Liver (tissue), 9 donors: ENCODE results near the gene KIAA0825. TPM values are rescaled to one million over a fixed set of nuclear protein-coding genes. Genes with fewer than 3 reads are reported as not detected.

Experiments
- DNase-seq: peaks from one replicate; pipeline ENCODE4 v3.0.0-alpha.2; 2017; ENCODE audit warnings: low spot score
- H3K27ac ChIP-seq, 2 donors: one replicate each; pipeline ENCODE4 v1.7.0; 2013; ENCODE audit warnings: inconsistent platforms in 2 of 2, low read length in 2 of 2, control low read depth in 1 of 2, low read depth in 1 of 2, mild to moderate bottlenecking in 1 of 2
- H3K27me3 ChIP-seq, 4 donors: one replicate each; pipeline versions ENCODE4 v1.6.1 to v1.7.0; 2013; ENCODE audit warnings: low read length in 3 of 4, inconsistent platforms in 1 of 4, mild to moderate bottlenecking in 1 of 4, moderate library complexity in 1 of 4; ENCODE audit not compliant: control insufficient read depth in 4 of 4, insufficient read depth in 4 of 4
- H3K36me3 ChIP-seq, 4 donors: one replicate each; pipeline versions ENCODE4 v1.6.1 to v1.7.0; 2013; ENCODE audit warnings: low read length in 3 of 4, mild to moderate bottlenecking in 3 of 4, low read depth in 1 of 4, moderate library complexity in 1 of 4; ENCODE audit not compliant: control insufficient read depth in 4 of 4, insufficient read depth in 3 of 4
- H3K4me1 ChIP-seq, 4 donors: one replicate each; pipeline versions ENCODE4 v1.6.1 to v1.7.0; 2013; ENCODE audit warnings: low read length in 3 of 4, mild to moderate bottlenecking in 3 of 4, moderate library complexity in 1 of 4; ENCODE audit not compliant: control insufficient read depth in 4 of 4, insufficient read depth in 4 of 4
- H3K4me3 ChIP-seq, 3 donors: one replicate each; pipeline versions ENCODE4 v1.6.1 to v1.7.0; 2013; ENCODE audit warnings: low read length in 3 of 3, control low read depth in 1 of 3, low read depth in 1 of 3, mild to moderate bottlenecking in 1 of 3
- H3K9ac ChIP-seq, 2 donors: one replicate each; pipeline ENCODE4 v1.7.0; 2013; ENCODE audit warnings: low read length in 2 of 2, mild to moderate bottlenecking in 2 of 2, moderate library complexity in 2 of 2, control low read depth in 1 of 2, low read depth in 1 of 2
- H3K9me3 ChIP-seq, 4 donors: one replicate each; pipeline versions ENCODE4 v1.6.1 to v1.7.0; 2013; ENCODE audit warnings: low read length in 3 of 4; ENCODE audit not compliant: control insufficient read depth in 4 of 4
- CTCF ChIP-seq: fragments of 150-350 bp; IDR thresholded peaks from 2 replicates; pipeline ENCODE4 v1.5.1; 2017; ENCODE audit warnings: improper control_type of control experiment, low read depth, low read length; ENCODE audit not compliant: missing input control
- EGR1 ChIP-seq, 2 donors: IDR thresholded peaks; 2 replicates each; pipeline ENCODE4 v1.6.1; 2016 to 2018; ENCODE audit warnings: antibody characterized with exemption in 2 of 2, low read depth in 2 of 2
- FOXA1 ChIP-seq: IDR thresholded peaks from 2 replicates; pipeline ENCODE4 v1.6.1; 2016; ENCODE audit warnings: antibody characterized with exemption
- FOXA2 ChIP-seq: IDR thresholded peaks from 2 replicates; pipeline ENCODE4 v1.6.1; 2016; ENCODE audit warnings: antibody characterized with exemption
- GABPA ChIP-seq, 2 donors: IDR thresholded peaks in 1 of 2; conservative IDR thresholded peaks in 1 of 2; 2 replicates each; pipeline ENCODE4 v1.6.1; 2016; ENCODE audit warnings: antibody characterized with exemption in 2 of 2, mild to moderate bottlenecking in 1 of 2, moderate library complexity in 1 of 2
- HNF4A ChIP-seq, 2 donors: conservative IDR thresholded peaks; 2 replicates each; pipeline ENCODE4 v1.6.1; 2016; ENCODE audit warnings: antibody characterized with exemption in 2 of 2, mild to moderate bottlenecking in 2 of 2
- HNF4G ChIP-seq: IDR thresholded peaks from 2 replicates; pipeline ENCODE4 v1.6.1; 2016; ENCODE audit warnings: antibody characterized with exemption
- JUND ChIP-seq, 2 donors: IDR thresholded peaks; 2 replicates each; pipeline ENCODE4 v1.6.1; 2016; ENCODE audit warnings: antibody characterized with exemption in 2 of 2
- NR2F2 ChIP-seq: IDR thresholded peaks from 2 replicates; pipeline ENCODE4 v1.6.1; 2016; ENCODE audit warnings: antibody characterized with exemption
- RAD21 ChIP-seq, 2 donors: IDR thresholded peaks; 2 replicates each; pipeline ENCODE4 v1.6.1; 2016; ENCODE audit warnings: antibody characterized with exemption in 2 of 2, mild to moderate bottlenecking in 2 of 2
- REST ChIP-seq: IDR thresholded peaks from 2 replicates; pipeline ENCODE4 v1.6.1; 2016; ENCODE audit warnings: antibody characterized with exemption, mild to moderate bottlenecking
- RXRA ChIP-seq, 2 donors: IDR thresholded peaks; 2 replicates each; pipeline ENCODE4 v1.6.1; 2017 to 2018; ENCODE audit warnings: antibody characterized with exemption in 2 of 2, mild to moderate bottlenecking in 1 of 2
- SP1 ChIP-seq: IDR thresholded peaks from 2 replicates; pipeline ENCODE4 v1.6.1; 2018; ENCODE audit warnings: antibody characterized with exemption, mild to moderate bottlenecking
- TAF1 ChIP-seq: conservative IDR thresholded peaks from 2 replicates; pipeline ENCODE4 v1.6.1; 2016; ENCODE audit warnings: antibody characterized with exemption, mild to moderate bottlenecking
- YY1 ChIP-seq: IDR thresholded peaks from 2 replicates; pipeline ENCODE4 v1.6.1; 2016; ENCODE audit warnings: antibody characterized with exemption, mild to moderate bottlenecking
- WGBS: extraction: QIAGEN DNeasy Blood & Tissue Kit; methylation state at CpG from one replicate; pipeline ENCODE4 v1.1.7; 2013; 5-methylcytosine and 5-hydroxymethylcytosine counted together
- polyA plus RNA-seq, 2 donors: library from polyadenylated mRNA; stranded (reverse) in 1 of 2; unstranded in 1 of 2; fragments of 200-250 nt in 1 of 2; fragments of >200 nt in 1 of 2; fragmentation: Nextera tagmentation in 1 of 2; extraction: Ambion mirVana in 1 of 2; gene quantifications; one replicate each; pipeline versions ENCODE4 v1.2.1 to v1.2.3, GENCODE V29; 2013 to 2015
- total RNA-seq, 2 donors: library from RNA; depleted of rRNA; stranded (reverse); fragments of >200 nt; gene quantifications; one replicate each; pipeline ENCODE4 v1.2.3, GENCODE V29; 2014
- TF ChIP-seq, protein P1 (sequence below): IDR thresholded peaks from 2 replicates; pipeline ENCODE4 v1.6.1; 2016; ENCODE audit warnings: antibody characterized with exemption
- TF ChIP-seq, protein P2 (sequence below): IDR thresholded peaks from 2 replicates; pipeline ENCODE4 v1.6.1; 2016; ENCODE audit warnings: antibody characterized with exemption
- TF ChIP-seq, protein P3 (sequence below): IDR thresholded peaks from 2 replicates; pipeline ENCODE4 v1.6.1; 2016; ENCODE audit warnings: antibody characterized with exemption
- donor health status: healthy.
- donor health status: healthy.
- donor health status: healthy.
- donor health status: healthy.
- donor health status: healthy.

KIAA0825 gene
- total and polyA plus RNA-seq, 4 donors, result 0.25 to 3.2 (median 1.2) TPM

DNA sequence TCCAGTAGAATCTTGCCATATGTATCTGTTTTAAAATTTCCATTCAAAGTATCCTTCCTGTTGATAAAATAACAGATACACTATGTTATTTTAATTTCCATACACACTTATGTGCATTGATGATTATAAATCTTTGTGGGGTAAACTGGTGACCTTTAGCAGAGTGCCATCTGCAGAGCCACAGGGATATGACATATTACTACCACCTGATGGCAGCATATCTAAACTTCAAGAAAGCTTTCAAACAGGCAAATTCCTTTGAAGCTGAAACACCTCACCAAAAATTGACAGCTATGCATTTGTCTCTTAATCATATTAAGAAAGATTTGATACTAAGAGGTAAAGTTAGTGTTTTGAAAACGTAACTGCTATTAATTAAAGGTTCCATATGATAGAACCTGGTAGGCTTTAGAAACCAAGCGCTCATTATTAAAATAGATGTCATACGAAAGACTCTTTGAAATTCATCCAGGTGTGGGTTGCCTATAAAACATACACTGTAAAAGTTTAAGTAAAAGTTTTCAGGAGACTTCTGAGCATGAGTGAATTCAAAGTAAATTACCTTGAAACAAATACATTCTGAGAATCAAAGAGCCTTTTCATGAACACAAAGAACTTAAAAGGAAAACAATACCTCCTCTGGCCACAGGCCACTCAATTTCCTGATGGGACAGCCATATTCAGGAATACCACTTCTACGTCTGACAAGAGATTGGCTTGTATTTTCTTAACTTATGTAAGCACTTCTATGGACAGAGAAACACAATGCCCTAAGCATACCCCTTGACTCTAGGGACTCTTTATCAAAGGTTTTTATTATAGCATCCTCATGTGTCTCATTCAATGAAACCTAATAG lies 93.3 kb downstream of the KIAA0825 start:
- TF ChIP-seq EGR1 (IDR thresholded peaks at IDR 0.05; ENCODE audit: low read depth in 2 of 2) (no peak), CTCF (peak; percentile 71), SP1 (no peak), GABPA (IDR thresholded peaks at IDR 0.05 in 1 of 2, conservative IDR thresholded peaks at IDR 0.05 in 1 of 2) (no peak), REST (no peak), HNF4A (conservative IDR thresholded peaks at IDR 0.05) (no peak), YY1 (no peak), JUND (IDR thresholded peaks at IDR 0.05) (no peak), FOXA1 (no peak), FOXA2 (no peak), TAF1 (no peak), NR2F2 (no peak), RAD21 (IDR thresholded peaks at IDR 0.05) (peak; percentile 85 to 88), RXRA (IDR thresholded peaks at IDR 0.05) (peak; percentile 31 to 70), HNF4G (no peak)
- TF ChIP-seq, protein P1, sequence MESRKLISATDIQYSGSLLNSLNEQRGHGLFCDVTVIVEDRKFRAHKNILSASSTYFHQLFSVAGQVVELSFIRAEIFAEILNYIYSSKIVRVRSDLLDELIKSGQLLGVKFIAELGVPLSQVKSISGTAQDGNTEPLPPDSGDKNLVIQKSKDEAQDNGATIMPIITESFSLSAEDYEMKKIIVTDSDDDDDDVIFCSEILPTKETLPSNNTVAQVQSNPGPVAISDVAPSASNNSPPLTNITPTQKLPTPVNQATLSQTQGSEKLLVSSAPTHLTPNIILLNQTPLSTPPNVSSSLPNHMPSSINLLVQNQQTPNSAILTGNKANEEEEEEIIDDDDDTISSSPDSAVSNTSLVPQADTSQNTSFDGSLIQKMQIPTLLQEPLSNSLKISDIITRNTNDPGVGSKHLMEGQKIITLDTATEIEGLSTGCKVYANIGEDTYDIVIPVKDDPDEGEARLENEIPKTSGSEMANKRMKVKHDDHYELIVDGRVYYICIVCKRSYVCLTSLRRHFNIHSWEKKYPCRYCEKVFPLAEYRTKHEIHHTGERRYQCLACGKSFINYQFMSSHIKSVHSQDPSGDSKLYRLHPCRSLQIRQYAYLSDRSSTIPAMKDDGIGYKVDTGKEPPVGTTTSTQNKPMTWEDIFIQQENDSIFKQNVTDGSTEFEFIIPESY, result no peak
- TF ChIP-seq, protein P2, sequence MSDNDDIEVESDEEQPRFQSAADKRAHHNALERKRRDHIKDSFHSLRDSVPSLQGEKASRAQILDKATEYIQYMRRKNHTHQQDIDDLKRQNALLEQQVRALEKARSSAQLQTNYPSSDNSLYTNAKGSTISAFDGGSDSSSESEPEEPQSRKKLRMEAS, result no peak
- TF ChIP-seq, protein P3, sequence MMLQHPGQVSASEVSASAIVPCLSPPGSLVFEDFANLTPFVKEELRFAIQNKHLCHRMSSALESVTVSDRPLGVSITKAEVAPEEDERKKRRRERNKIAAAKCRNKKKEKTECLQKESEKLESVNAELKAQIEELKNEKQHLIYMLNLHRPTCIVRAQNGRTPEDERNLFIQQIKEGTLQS, result no peak
- Histone ChIP-seq H3K9ac (no peak overlapping the region), H3K4me1 (no peaks in the 10 kb centered on the region), H3K4me3 (no peak overlapping the region), H3K27me3 (no peaks in the 10 kb centered on the region), H3K9me3 (no peaks in the 10 kb centered on the region), H3K27ac (no peak overlapping the region), H3K36me3 (no peaks in the 10 kb centered on the region)
- WGBS, result 63% methylated on average over 4 of the region's 4 CpGs
- no peak for DNase-seq
